Purkinje cell (primary cell): ENCODE results near the gene IL33. TPM values are rescaled to one million over a fixed set of nuclear protein-coding genes. Genes with fewer than 3 reads are reported as not detected.

Source experiments
- polyA plus RNA-seq: library from polyadenylated mRNA; unstranded; fragments of >200 nt; fragmentation: Nextera tagmentation; gene quantifications from 2 replicates; pipeline ENCODE4 v1.2.1, GENCODE V29; 2014

IL33 gene
- 11.8 and 19.4 TPM in 2 replicates for polyA plus RNA-seq

DNA sequence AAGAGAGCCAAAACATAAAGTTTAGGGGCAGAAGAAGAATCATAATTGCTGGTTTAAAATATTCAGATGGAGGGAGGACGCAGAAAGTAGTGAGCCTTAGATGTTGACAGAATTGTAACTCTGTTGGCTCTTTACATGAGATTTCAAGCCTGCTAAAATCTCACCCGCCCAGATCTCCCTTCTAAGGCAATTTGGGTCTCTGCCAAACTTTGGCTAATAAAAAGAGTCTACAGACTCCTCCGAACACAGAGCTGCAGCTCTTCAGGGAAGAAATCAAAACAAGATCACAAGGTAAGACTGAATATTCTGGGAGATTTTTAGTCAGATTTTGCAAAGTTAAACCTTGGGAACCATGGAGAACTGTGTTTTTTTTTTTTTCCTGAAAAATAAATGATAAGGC is at the start of gene IL33:
Gene IL33 (plus strand): TSS at position 246 of the 400 bp plus-strand sequence. CDS start 25,888 bp downstream, outside the sequence.

Other genes with a start within 250 kb of the IL33 start
- gene RANBP6, start 200.2 kb upstream of the IL33 start, polyA plus RNA-seq = 47.3 and 61.7 TPM in 2 replicates
- not detected in 2 replicates for gene TPD52L3, start 112.6 kb downstream of the IL33 start, polyA plus RNA-seq
- 9.2 and 13.5 TPM in 2 replicates for gene UHRF2, start 197.4 kb downstream of the IL33 start, polyA plus RNA-seq